Stimulated activated CD8-positive, alpha-beta memory T cell treated with anti-CD3 and anti-CD28 coated beads, Interleukin-7, amount 100 ng/mL, for 1 hour (primary cell): ENCODE data around the gene YPEL3.

Experiments used
- DNase-seq, 2 donors: peaks; one replicate each; pipeline ENCODE4 v3.0.0-alpha.2; 2020; ENCODE audit warnings: low read depth in 2 of 2

YPEL3 gene

GRCh38 chr16:30046588-30046987 lies 49.4 kb downstream of the YPEL3 start:
- no peak for DNase-seq

- DNase-seq = no peak
Measured at GRCh38 chr16:30046178-30046577, 49.8 kb downstream of the YPEL3 start.
